NCI-H146 (cell line): ENCODE results near the gene PSMD13.
"Not testable (repeated sequence)": the region's sequence is repeated elsewhere in the genome, so short reads cannot be mapped to it uniquely, and the experiment has no call there.

Experiments used
- DNase-seq: peaks from one replicate; lab custom pipeline; 2025; lab: John Stamatoyannopoulos, UW

PSMD13 gene

DNA sequence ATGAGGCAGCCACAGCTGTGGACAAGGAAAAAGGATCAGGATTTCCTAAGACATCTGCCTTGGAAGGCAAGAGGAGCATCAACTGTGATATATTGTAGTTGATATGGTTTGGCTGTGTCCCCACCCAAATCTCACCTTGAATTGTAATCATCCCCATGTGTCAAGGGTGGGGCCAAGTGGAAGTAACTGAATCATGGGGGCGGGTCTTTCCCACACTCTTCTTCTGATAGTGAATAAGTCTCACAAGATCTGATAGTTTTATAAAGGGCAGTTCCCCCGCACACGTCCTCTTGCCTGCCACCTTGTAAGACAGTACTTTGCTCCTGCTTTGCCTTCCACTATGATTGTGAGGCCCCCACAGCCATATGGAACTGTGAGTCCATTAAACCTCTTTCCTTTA, 19.1 kb upstream of the PSMD13 start:
- no peak for DNase-seq

DNA sequence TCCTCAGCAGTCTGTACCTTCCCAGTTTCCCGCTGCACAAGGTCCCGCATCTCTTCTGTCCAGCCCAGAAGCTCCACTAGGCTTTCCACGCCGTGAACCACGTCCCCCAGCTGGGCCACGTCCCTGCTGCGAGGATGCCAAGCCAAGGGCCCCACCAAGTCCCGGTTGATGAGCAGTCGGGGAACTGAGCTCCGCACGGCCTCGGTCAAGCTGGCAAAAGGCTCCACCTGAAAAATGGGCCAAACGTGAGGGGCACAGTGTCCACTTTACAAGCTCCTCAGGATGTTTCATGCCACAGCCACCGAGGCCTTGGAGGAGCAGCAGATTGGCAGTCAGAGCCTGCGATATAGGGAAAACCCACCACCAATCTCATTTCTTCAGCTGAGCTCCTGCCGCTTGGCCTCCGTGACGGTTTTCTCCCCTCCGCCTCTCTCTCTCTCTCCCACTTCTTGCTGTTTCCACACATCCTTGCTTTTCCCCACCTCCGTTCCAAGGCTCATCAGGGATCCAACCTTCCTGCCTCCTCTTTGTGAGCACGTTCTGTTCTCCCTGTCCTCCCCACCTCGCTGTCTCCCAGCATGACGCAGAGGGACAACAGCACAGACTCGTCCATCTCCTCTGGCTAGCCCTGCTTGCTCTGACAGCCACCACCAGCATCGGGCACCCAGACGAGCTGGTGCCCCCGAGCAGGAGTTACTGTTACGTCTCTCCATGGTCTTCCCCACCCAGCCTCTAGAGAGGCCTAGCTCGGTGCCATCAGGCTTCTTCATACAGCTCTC, 17.8 kb upstream of the PSMD13 start:
- DNase-seq: no peak

GRCh38 chr11:220641-221215, 16.0 kb upstream of the PSMD13 start:
- DNase-seq: not testable (repeated sequence)

GRCh38 chr11:221539-221938, 15.2 kb upstream of the PSMD13 start:
- no peak for DNase-seq

DNA sequence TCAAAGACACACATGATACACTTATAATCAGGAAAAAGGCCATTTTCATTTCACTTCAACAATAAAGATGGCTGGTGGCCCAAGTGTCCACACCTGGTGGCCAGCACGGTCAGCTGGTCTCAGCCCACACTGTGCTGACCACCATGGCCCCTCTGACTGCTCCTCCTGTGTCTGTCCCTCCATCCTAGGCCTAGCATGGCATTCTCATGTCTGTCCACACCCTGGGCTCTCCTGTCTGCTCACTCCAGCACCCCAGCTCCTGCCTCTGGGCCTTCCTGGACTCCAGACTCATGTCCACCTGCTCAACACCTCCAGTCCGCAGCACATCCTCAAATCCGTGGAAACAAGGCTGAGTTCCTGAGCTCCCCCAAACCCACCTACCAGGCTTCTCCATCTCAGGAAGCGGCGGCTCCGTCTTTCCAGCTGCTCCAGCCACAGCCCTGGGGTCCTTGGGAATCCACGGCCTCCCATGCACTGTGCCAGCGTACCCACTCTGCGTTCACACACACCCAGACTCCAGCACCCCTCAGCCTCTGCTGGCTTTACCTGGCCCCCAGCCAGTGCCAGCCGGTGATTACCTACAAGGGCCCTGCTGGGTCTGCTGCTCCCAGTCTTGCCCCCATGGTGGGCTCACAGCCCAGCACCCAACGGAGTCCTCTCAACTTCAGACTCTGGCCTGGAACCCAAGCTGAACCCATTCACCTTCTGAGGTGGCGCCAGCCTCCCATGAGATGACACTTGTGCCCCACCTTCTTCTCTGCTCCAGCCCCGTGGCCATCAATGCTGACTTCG, 14.6 kb upstream of the PSMD13 start:
- DNase-seq: no peak

DNA sequence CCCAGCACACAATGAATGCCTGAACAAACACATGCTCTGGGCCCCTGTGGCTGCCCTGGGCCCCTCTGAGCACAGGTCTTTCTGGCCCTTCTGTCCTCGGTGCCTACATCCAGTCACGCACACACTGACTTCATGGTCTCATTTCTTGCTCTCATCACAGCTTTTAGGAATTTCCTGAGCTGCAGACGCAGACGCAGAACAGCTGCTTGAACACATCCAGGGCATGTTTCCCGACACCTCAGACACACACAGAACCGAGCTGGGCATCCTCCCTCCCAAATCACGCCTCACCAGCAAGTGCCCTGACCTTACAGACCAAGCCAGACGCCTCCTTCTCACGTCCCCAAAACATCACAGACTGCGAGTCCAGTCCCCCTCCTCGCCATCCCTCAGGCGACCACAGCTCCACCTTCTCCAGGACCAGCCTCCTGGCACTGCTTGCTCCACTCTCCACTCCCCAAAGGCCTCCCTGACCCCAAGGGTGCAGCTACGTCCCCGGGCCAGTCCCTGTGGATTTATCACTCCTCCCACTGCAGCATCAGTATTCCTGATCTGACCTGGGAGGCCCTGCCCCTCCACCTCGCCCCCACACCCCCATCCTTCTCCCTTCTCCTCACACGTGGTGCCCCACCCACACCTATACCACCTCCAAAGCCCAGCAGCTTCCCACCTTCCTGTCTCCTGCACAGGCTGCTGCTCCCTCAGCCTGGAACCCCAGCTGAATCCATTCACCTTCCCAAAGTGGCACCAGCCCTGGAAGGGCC, 13.6 kb upstream of the PSMD13 start:
- DNase-seq: no peak

DNA sequence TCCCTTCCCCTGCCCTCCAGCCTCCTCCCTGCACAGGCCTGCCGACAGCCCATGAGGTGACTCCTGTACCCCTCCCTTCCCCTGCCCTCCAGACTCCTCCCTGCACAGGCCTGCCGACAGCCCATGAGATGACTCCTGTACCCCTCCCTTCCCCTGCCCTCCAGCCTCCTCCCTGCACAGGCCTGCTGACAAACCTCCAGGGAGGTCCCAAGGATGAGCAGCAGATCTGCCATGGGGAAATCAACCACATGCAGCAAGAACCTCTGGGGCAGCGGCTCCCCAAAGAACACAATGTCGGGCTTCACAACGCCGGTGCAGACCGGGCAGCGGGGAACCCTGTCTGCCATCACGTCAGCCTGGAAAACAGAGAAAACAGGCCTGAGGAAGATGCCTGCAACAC, 12.9 kb upstream of the PSMD13 start:
- no peak for DNase-seq

DNA sequence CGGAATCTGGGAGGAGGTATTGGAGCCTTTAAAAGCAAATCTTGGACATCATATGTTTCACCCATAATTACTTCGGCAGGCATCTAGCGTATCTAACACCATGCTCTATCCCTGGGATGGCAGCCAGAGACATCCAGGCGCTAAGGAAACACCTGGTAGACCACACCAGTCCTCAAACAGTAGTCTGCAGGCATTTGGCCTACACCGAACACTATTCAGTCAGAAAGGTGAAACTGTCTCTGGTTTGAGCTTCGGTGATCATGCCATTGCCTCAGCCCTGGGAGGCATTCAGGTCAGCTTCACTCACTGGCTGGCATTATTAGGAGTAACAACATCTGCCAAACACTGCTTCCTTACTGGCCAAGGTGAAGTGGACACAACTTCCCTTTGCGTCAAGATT, 12.4 kb upstream of the PSMD13 start:
- no peak for DNase-seq

DNA sequence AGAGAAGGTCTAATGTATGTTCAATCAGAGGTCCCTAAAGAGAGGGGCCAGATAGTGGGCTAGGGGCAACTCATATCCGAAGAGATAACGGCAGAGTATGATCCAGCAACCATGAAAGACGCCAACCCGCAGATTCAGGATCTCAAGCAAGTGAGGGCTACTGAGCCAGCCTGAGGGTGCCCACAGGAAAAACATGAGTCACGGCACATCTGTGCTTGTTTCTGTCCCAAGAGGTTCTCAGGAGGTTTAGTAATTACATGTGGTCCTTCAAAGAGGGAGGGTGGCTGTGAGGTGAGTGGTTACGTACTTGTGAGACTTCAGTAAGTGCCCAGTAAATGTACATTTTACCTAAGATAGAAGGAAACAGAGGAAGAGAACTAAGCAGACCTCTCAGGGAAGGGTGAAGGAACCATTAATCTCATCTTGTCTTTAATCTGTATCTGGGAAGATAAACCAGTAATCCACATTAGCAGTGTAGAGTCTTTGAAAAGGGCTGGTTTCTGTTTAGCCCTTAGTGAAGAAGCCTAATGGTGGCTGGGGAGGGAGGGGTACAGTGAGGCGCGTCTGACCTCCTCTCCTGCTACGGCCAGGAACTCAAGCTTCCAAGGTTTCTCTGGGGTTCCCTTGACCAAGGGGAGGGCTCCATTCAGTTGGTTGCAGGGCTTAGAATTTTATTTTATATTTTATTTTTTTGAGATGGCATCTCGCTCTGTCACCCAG, 10.9 kb upstream of the PSMD13 start:
- no peak for DNase-seq

DNA sequence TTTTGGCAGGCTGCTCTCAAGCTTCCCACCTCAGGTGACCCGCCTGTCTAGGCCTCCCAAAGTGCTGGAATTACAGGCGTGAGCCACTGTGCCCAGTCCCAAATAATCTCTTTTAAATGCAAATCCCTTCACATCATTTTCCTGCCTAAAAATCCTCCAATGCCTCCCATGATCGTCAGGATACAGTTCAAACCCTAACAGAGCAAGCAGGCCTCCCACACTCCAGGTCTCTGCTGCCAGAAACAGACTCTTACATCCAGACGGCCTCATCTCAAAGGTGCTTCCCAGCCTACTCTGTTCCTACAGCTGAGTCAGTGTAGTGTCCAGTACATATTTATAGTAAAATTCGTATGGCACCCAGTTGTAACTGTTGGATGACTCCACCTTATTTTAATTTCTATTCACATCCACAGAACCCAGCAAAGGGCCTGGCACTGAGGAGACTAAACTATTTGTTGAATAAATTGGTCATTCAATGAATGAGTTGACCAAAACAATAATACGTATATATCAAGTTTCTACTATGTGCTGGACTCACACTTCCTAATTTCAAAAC, 8.9 kb upstream of the PSMD13 start:
- no peak for DNase-seq

DNA sequence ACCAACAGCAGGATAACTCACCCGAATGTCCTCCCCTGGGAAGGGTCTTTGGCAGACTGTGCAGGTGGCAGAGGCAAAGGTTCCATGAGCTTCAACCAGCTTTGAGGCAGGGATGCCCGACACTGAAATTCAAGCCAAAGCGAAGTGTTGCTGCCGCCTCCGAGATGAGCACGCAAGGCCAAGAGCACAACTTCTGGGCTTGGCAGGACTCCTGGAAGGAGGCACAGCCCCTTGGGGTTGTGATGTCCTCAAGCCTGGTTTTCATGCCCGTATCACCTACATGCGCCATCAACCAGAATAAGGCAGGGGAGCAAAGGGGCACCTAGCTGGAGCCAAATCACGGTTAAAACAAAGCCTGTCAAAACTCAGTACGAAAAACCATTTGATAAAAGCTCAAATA, 6.3 kb upstream of the PSMD13 start:
- DNase-seq: no peak

DNA sequence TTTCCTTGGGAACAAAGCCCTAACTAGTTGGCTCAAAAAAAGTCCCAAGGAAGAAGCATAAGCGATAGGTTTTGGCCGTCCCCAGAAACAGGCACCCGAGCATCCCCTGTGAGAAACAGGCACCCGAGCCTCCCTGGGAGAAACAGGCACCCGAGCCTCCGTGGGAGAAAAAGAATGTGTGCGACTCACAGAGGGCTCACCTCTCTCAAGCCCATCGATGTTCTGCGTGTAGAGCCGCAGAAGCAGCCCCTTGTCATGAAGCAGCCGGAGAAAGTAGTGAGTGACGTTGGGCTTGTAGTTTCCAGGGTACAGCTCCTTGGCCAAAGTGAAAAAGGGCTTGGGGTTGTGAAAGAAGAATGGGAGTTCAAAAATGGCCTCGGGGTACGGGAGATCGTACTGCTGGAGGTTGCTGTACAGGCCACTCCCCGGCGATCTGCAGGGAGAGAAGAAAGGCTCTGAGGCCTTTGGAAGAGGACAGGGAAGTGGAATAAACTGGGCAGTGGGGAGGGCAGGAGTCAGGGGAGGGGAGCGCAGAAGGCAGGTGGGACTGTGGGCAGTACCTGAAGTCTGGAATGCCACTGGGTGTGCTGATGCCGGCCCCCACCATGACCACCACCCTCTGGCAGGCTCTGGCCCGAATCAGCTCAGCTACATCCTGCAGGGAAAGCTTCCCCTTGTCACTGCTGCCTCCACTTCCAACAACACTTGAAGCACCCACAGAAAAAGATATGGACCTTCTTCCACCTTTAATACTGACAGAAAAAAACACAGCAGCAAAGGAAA, 3.8 kb upstream of the PSMD13 start:
- no peak for DNase-seq

DNA sequence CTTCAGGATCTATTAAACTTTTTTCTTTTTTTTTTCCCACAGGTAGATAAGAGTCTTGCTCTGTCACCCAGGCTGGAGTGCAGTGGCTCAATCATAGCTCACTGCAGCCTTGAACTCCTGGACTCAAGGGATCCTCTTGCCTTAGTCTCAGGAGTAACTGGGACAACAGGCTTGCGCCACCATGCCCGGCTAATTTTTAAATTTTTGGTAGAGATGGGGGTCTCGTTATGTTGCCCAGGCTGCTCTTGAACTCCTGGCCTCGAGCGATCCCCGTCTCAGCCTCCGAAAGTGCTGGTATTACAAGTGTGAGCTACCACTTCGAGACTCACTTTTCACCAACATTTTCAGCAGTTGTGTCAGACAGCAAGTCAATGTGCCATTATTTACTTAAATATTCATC, 1.6 kb upstream of the PSMD13 start:
- DNase-seq: no peak

- DNase-seq: peak; percentile 36
Measured at GRCh38 chr11:235609-235996, 1.2 kb upstream of the PSMD13 start.

- DNase-seq: peak; percentile 87
Measured at GRCh38 chr11:235997-236773, 591 bp upstream of the PSMD13 start, which contains the start of gene SIRT3. Gene SIRT3 (minus strand): TSS chr11:236342. CDS start chr11:236328, 14 bp downstream.

DNA sequence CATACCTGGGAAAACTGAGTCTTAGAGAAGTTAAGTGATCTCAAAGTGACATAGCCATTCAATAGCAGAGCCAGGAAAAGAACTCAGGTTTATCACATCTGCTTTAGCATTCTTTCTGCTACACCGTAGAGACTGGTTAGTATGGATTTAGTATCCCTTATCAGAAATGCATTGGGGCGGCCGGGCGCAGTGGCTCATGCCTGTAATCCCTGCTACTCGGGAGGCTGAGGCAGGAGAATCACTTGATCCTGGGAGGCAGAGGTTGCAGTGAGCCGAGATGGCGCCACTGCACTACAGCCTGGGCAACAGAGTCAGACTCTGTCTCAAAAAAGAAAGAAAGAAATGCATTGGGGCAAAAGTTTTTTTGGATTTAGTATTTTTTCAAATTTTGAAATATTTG, 1.6 kb downstream of the PSMD13 start:
- DNase-seq: not testable (repeated sequence)

- no peak for DNase-seq
Measured at GRCh38 chr11:240315-240714, 3.5 kb downstream of the PSMD13 start.

DNA sequence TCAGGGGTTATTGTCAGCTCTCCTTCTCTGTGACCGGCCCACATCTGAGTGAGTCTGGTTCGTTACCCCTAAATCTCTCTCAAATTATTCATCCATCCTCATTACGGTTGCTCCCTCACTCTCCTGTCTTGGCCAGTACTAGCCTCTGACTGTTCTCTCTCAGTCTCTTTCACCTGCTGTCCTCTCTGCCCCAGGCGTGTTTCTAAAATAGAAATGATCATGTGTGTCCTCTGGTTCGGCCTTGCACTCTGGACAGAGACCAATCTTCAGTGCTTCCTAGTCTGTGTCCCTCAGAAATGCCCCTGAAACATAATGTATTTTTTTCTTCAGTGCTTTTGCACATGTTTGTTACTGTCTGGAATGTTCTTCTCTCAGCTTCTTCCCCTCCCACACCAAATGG, 4.9 kb downstream of the PSMD13 start:
- no peak for DNase-seq

- no peak for DNase-seq
Measured at GRCh38 chr11:244376-244775, 7.6 kb downstream of the PSMD13 start.

DNA sequence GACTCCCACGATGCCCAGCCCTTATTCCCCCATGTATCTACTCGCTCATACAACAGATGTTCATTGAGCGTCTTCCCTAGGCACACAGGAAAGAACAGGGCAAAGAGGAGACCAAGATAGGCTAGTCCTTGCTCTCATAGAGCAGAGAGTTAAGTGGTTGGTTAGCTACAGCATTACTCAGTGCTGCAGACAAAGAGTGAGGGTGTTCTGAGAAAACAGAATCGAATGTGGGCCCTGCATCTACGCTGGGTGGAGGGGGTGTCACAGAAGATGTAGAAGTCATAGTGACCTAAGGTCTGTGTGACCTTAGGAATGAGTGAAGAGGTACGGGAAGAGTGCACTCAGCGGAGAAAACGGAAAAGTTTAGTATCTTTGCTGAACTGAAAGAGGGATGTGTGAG, 12.3 kb downstream of the PSMD13 start:
- DNase-seq: no peak
